ENCODE data around the gene RSU1.

Gene RSU1

DNA sequence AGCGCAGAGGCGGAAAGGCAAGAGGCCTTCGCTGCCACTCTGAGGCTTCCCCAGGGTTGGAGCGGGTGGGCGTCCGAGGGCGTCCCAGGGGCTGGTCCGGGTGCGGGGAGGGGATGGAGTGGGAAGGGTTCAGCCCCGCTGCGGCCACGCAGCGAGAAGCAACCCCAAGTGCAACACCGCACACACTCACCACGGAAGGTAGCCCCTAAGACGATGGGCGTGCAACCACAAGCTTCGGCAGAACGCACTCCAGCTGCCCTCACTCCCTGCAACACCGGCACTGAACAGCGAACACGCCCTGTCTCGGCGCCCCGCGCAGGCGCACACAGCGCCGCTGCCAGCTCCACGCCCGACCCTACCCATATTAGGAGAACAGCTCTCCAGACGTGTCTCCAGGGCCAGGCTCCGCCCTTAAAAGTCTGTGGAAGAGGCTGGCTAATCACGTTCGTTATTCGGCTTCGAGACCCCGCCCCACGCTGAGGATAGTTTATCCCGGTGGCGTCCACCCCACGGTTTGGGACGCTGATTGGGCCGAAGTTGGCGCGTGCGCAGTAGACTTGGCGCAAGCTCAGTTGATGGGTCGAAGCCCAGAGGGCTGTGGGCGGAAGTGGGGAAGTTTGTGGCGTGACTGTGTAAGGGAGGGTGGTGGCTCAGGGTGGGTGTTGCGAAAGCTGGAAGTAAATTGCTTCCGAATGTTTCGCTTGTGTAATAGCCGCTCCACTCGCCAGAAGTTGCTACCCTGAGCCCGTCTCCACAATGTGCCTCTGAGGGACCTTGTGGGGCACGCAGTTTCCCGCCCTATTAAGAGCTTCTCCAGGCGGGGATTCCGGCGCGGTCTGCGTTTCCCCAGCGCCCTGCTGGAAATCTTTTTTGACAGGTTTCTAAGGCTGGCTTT lies at the start of gene RSU1:
RSU1 (minus strand) TSS at position 300 of the 895 bp plus-strand sequence. CDS start 343 bp downstream, outside the sequence.
- in situ Hi-C loops (cut with MboI; ENCODE audit: low sequenced_read_pairs) = no loop called here

DNA sequence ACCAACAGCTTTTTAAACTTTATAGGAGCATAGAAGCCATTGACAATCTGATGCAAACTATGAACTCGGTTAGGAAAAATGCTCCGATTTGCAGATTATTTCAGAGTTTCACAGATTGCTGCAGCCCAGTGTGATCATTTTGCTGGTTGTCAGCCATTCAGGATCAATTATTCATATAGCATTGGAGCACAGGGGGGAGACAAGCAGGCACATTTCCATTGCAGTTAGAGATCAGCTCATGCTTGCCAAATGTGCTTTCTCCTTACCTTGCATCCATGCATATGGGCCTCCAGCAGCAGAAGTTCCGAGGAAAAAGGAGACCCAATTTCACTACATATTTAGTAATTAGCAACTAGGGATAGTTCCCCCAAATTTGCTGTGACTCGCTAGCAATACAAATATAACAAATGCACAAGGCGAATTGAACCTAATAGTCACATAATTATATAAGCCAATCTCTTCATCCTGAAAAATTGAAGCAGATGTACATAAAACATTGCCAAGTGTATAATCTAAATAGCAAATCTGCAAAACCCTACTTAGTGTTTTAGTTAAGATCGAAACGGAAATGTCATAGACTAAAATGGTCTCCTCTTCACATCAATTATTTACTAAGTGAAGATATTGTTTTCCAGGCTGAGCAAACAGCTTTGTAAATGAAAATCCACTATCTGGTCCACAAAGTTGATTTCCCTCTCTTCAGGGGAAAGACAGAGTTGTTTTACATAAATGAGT lies 49.5 kb upstream of the RSU1 start:
- in situ Hi-C loops (cut with MboI; ENCODE audit: low sequenced_read_pairs) = no loop called here

DNA sequence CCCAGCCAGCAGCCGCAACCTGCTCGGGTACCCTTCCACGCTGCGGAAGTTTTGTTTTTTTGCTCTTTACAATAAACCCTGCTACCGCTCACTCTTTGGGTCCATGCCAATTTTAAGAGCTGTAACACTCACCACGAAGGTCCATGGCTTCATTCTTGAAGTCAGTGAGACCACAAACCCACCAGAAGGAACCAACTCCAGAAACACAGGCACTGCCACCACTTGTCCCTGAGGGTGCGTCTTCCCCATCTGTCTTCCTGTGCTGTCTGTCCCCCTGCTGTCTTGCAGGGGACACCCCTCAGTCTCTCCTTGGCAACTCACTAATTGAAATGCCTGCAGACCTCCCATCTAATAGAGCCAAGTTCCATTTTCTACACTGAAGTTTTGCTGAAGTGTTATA lies 48.5 kb upstream of the RSU1 start:
- in situ Hi-C loops (cut with MboI; ENCODE audit: low sequenced_read_pairs) = no loop called here

DNA sequence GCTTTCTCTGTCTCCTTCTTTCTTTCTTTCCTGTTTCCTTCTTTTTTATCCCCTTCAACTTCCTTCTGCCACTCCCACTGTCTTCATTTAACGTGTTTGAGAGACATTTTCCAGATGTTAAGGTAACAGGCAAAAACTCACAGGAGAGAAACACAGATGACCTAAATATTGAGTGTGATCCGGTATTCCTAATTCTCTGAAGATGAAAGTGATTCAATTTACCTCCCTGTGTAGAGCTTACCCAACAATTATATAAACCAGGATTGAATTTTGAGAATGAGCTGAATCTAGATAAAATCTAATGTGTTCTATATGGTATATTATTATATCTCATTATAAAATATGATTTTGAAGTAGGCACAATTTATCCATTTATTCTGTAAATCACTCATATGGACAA lies 46.5 kb upstream of the RSU1 start:
- in situ Hi-C loops (cut with MboI; ENCODE audit: low sequenced_read_pairs) = no loop called here

DNA sequence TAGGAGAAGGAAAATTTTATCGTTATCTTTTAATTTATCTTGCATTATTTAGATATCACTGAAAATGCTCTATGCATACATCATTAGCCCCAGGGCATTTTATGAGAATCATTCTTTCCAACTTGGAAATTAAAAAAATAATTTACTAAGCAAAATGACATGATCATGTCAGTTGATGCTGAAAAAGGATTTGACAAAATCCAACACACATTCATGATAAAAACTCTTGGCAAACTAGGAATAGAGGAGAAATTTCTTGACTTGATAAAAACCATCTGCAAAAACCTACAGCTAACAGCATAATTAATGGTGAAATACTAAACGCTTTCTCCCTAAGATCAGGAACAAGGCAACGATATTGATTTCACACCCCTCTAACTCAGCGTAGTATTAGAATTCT lies 40.2 kb upstream of the RSU1 start:
- in situ Hi-C loops (cut with MboI; ENCODE audit: low sequenced_read_pairs) = no loop called here

DNA sequence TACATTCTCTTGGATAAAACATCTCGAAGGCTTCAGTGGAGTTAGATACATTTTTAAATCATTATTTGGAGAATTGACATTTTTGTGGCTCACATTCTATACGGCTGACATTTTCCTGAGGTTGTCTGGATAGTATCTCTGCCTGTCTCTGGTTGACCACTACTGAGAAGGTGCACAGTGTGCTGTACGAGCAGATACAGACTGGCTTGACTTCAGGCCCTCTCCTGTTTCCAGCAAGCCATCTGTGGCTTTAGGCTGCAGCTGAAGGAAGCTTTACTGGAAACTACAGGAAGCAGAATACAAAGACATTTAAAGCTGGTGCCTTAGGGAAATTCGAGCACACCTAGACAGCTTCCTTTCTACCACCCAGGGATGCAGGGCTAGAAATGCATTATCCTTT lies 39.3 kb upstream of the RSU1 start:
- in situ Hi-C loops (cut with MboI; ENCODE audit: low sequenced_read_pairs) = no loop called here

DNA sequence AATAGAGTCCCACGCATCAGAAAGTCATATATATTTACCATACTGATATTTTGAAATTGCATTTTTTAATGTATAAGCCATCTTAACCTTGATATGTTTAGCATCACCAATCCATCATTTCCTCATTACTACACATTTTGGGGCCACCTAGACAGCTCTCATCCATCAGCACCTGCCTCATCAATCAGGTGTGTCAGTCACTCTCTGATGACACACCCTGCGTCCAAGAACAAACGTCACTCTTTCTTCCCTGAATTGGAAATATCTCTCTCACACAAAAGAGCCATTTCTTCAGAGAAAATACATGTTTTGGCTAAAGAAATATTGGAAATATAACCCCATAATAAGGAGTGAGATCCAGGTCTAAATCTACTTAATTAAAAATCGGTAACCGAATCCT lies 38.9 kb upstream of the RSU1 start:
- in situ Hi-C loops (cut with MboI; ENCODE audit: low sequenced_read_pairs) = no loop called here

DNA sequence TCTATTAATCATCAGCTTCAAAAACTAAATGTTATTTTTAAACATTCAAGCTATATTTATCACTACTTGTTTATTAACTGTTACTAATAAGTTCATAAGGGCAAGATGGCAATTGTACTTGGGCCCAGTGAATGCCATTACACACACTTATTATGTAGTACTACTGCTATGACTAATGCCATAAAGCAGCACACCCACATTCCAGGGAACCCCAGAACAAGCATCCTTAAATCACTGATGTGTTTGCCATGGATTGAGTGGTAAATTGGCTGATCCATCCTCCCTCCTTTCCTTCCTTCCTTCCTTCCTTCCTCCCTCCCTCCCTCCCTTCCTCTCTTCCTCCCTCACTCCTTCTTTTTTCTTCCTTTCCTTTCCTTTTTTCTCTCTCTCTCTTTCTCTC lies 37.4 kb upstream of the RSU1 start:
- in situ Hi-C loops (cut with MboI; ENCODE audit: low sequenced_read_pairs) = no loop called here

DNA sequence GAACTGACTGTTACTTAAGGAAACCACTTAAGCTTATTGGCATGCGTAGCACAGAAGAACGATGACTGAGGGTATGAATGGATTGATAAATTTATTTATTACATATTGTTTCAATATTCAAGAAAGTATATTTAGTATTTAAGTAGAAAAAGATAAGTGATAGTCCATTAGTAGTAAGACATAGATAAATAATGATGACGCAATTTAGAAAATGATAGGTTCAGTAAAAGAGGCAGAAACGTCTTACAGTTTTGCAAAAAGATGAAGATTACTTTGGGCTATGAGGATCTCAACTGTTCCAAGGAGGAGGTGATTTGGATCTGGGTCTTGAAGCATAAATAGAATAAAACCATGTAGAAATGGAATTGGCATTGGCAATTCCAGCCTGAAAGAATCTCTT lies 36.6 kb upstream of the RSU1 start:
- in situ Hi-C loops (cut with MboI; ENCODE audit: low sequenced_read_pairs) = no loop called here

DNA sequence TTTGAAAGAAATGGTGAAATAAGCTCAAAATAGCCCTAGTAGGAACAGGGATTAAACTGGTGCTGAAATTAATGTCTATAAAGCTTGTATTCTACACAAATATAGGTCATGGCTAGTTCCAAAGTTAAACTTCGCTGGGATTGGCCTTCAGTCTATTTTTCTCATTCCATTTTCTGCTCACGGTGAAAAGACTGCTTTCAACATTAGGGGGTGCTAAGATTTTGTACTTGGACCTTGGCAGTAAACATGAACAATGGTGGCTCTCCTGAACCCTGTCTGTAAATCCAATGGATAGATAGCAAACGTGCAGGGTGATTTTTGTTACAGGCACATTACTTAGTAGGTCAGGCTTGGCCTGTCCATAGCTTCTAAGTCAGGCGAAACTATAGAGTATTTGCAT lies 36.0 kb upstream of the RSU1 start:
- in situ Hi-C loops (cut with MboI; ENCODE audit: low sequenced_read_pairs) = no loop called here

DNA sequence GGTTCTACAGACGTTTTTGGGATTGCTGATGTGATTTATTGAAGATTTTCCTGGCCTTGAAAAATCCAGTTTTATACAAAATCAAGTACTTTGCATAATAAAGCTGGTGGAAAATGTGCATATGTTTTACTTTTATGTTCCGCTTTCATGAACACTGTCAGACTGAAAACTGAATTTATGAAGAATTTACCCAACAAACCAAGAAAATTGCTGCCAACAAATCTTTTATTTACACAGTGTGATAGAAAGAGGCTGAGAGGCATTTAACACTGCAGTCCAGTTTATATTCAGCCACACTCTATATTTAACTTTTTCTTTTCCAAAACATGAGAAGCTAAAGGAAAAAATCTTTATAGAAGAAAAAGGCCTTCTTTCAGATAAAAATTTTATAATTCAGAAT lies 35.4 kb upstream of the RSU1 start:
- in situ Hi-C loops (cut with MboI; ENCODE audit: low sequenced_read_pairs) = no loop called here

DNA sequence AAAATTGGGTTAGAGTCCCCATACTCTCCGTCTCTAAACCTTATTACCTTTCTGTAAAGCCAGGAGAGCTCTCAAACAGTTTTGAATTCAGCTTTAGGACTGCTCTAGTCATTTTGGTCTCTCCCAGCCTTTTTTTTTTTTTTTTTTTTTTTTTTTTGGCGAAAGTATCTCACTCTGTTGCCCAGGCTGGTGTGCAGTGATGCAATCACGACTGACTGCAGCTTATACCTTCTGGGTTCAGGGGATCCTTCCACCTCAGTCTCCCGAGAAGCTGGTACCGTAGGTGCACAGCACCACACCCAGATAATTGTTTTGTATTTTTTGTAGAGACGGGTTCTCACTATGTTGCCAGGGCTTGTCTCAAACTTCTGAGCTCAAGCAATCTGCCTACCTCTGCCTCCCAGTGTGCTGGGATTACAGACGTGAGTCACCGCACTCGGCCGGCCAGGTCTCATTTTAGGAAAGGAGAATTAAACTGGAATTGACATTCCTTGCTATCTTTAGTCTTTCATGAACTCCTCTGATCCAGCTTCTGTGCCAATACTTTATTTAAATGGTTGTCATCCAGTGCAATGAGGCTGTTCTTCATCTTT lies 31.4 kb upstream of the RSU1 start:
- in situ Hi-C loops (cut with MboI; ENCODE audit: low sequenced_read_pairs) = loop anchor here (25.0 kb wide), 1 partner anchor 414 kb away; no protein-coding TSS in a partner anchor

DNA sequence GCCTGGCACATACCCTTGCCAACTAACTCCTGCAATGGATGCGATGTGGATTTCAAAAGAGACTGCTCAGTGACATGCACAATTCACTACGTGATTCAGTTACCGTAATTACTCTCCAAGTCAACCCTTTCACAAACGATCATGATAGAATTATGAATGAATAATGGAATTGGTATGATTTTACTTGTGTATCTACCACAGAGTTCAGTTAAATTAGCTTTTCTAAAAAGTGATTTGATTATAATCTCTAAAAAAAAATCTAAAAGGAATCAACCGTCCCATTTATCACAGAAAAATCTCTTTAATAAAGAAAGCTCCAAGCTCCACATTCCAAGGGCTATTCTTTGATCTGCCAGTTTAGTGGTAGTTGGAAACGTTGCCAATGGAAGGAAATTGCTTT lies 30.4 kb upstream of the RSU1 start:
- in situ Hi-C loops (cut with MboI; ENCODE audit: low sequenced_read_pairs) = loop anchor here (25.0 kb wide), 1 partner anchor 415 kb away; no protein-coding TSS in a partner anchor

DNA sequence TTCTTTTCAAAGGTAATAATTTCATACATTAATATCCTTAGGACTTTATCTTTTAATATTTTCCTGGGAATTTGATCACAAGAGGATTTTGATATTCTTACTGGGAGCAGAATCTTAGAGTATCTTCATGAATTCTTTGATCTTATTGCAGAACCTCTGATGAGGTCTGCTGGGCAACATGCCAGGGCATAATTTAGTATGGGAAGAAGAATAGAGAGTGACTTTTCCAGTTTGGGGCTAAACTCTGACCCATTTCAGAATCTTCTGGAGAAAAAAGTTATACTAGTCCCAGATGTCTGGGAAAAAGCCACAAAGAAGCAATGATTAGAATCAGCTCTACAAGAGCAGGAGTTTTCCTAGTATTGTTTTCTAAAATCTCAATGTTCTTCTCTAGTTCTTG lies 28.0 kb upstream of the RSU1 start:
- in situ Hi-C loops (cut with MboI; ENCODE audit: low sequenced_read_pairs) = loop anchor here (25.0 kb wide), 1 partner anchor 417 kb away; no protein-coding TSS in a partner anchor

DNA sequence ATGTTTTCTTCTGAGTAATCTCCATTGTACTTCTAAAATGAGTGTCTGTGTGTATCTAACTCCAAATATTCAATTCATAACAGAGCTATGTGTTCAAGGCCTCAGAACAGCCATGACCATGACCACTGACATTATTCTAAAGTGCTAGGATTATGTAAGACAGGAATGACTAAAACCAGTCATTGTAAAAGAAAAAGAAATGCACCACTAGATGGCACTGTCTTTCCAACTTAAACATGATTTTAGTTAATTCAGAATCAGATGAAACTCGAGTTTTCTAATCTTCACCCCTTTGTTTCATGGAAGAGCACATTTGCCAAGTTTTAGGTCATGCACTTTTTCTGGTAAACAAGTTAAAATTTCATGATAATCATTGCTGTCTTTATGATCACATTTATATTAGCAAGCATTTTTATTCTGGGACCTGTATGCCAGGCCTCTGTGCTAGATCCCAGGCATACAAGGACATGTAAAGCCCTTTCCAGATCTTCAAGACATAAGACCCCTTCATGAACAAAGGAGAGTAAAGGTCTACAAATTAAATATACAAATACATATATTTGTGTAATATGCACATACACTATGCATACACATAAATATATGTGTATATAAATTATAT lies 26.1 kb upstream of the RSU1 start:
- in situ Hi-C loops (cut with MboI; ENCODE audit: low sequenced_read_pairs) = loop anchor here (25.0 kb wide), 1 partner anchor 419 kb away; no protein-coding TSS in a partner anchor

DNA sequence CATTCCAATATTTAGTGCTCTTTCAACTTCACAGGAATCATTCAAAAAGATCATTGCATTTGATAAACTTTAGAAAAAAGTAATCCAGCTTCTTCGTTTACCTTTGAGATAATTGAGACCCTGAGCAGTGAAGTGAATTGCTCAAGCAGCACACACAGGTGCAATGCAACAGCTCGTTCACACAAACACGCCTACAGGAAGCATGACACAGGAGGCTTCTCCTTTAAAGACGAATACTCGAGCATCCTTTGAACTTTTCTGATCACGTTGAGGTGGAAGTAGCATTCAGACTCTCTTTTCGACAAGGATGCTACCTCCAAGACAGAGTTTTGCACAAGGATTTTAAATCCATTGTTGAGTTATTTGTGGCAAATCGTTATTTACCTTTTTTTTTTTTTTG lies 18.0 kb upstream of the RSU1 start:
- in situ Hi-C loops (cut with MboI; ENCODE audit: low sequenced_read_pairs) = loop anchor here (25.0 kb wide), 1 partner anchor 427 kb away; no protein-coding TSS in a partner anchor

DNA sequence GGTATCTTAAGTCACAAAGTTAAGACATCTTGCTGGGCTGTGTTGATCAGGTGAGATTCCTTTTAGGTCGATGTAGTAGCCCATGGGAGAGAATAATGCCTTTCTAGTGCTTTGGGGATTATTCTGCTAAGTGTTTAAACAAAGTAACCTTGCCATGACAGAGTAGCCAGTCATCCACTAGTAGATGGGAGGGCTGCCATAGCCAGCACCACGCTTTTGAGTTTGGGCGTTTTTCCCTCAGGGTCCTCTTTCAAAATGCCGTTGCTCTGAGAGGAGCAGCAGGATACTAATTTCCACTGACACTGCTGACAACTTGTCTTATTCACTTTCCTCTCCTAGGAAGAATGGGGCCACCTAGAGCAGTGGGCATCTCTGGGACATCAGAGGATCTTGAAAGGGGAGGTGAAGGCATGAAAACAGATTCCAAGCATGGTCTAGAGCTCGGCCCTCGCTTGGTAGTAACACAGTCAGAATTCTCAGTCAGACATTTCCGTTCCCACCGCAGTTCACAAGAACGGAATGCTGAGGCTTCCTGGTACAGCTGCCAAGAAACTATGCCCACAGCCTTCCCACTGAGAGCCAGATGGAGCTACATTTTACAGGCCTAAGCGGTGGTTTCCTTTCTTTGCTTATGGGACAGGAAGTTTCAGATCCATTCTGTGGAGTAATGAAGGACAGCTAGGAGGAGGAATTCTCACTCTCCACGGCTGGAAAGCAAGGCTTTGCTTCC lies 15.3 kb upstream of the RSU1 start:
- in situ Hi-C loops (cut with MboI; ENCODE audit: low sequenced_read_pairs) = loop anchor here (25.0 kb wide), 1 partner anchor 430 kb away; no protein-coding TSS in a partner anchor

DNA sequence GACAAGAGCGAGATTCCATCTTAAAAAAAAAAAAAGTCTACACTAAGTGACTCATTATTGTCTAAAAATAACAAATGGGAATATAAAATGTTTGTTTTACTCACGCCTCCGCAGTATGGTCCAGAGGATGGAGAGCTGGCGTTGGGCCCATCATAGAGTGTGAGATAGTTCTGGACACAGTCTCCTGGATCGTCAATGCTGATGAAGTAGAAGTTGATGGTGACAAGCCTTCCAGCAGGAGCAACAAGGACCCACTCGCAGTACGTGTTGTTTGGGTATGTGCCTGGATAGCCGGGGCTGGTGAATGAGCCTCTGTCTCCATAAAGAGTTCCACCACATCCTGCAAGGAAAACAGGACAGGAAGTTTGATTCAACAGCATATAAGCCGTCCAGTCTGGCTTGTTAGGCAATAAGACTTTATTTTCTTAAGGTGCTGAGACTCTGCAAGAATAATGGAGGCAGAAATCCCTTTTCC lies 11.5 kb upstream of the RSU1 start:
- in situ Hi-C loops (cut with MboI; ENCODE audit: low sequenced_read_pairs) = loop anchor here (25.0 kb wide), 1 partner anchor 434 kb away; no protein-coding TSS in a partner anchor

DNA sequence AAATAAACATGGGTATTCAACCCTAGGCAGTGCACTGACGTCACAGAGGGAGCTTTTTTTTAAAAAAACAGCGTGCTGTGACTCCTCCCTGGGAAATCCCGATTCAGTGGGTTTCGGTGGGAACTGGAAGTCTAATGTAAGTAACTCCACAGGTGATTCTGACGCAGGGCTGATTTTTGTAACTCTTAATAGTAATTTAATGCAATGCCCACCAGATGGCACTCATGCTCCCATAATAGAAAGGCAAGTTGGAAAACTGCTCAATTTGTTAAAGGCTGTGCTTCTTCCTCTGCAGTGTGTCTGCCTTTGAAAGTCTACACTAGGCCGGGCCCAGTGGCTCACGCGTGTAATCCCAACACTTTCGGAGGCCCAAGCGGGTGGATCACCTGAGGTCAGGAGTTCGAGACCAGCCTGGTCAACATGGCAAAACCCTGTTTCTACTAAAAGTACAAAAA lies 10.9 kb upstream of the RSU1 start:
- in situ Hi-C loops (cut with MboI; ENCODE audit: low sequenced_read_pairs) = loop anchor here (25.0 kb wide), 1 partner anchor 434 kb away; no protein-coding TSS in a partner anchor

DNA sequence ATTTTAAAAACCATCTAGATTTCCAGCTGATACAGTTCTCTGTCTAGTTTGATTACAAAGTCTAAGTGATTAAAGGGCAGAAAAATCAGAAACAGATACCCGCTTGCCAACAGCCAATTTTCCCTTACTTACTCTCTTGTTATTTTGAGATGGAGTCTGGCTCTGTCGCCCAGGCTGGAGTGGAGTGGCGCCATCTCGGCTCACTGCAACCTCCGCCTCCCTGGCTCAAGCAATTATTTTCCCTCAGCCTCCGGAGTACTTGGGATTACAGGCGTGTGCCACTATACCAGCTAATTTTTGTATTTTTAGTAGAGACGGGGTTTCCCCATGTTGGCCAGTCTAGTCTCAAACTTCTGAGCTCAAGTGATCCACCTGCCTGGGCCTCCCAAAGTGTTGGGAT lies 10.2 kb upstream of the RSU1 start:
- in situ Hi-C loops (cut with MboI; ENCODE audit: low sequenced_read_pairs) = loop anchor here (25.0 kb wide), 1 partner anchor 435 kb away; no protein-coding TSS in a partner anchor
